ENCODE results near the gene GATB.

DNA sequence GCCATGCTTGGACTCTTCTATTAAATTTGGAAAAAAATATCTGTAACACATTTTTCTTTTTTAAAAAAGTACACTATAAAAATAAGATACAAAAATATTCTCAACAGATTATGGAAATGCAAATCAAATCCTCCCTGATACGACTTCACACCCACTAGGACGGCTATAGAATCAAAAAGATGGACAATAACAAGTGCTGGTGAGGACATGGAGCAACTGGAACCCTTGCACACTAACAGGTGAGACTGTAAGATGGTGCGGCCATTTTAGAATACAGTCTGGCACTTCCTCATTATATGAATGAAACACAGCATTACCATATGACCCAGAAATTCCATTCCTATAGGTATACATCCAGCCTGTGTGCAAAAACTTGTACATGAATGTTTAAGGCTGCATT lies 83.6 kb downstream of the GATB start:
- no peak for TF ChIP-seq POLR2AphosphoS5 (IDR thresholded peaks at IDR 0.05; ENCODE audit: low read depth)
- TF ChIP-seq CTCF (conservative IDR thresholded peaks at IDR 0.05; ENCODE audit: low read depth in 2 of 2): no peak
- TF ChIP-seq CREB1 (CRISPR knock-in tag; IDR thresholded peaks at IDR 0.05; ENCODE audit: low read depth): no peak
- no peak for TF ChIP-seq EZH2phosphoT487 (IDR thresholded peaks at IDR 0.05; ENCODE audit: unreplicated experiment)
- no peak for TF ChIP-seq JUNB (IDR thresholded peaks at IDR 0.05; ENCODE audit: unreplicated experiment)
- TF ChIP-seq, protein P1, sequence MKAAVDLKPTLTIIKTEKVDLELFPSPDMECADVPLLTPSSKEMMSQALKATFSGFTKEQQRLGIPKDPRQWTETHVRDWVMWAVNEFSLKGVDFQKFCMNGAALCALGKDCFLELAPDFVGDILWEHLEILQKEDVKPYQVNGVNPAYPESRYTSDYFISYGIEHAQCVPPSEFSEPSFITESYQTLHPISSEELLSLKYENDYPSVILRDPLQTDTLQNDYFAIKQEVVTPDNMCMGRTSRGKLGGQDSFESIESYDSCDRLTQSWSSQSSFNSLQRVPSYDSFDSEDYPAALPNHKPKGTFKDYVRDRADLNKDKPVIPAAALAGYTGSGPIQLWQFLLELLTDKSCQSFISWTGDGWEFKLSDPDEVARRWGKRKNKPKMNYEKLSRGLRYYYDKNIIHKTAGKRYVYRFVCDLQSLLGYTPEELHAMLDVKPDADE (IDR thresholded peaks at IDR 0.05): no peak
- TF ChIP-seq EZH2 (IDR thresholded peaks at IDR 0.05; ENCODE audit: low read depth, unreplicated experiment): no peak
